ENCODE results near the gene LIN7A.

DNA sequence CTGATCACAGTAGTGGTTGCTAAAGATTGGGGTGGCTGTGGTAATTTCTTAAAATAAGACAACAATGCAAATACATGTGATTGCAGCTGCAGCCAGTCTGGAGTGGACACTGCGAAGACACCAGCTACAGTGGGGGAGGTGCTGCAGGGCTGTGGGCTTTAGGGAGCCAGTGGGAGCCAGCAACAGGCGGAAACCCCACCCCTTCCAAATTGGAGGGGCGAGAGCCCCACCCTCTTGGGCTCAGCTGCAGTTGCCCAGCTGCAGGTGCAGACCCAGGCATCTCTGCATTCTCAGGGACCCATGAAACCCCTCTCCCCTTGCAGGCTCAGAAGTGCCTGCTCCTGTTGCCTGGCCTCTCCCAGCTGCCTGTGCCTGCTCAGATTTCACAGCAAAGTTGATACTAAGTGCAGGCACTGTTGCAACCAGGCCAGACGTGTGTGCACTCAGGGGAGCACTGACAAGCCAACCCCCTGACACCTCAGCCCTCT is 116.2 kb downstream of the LIN7A start:
- TF ChIP-seq, protein P1, sequence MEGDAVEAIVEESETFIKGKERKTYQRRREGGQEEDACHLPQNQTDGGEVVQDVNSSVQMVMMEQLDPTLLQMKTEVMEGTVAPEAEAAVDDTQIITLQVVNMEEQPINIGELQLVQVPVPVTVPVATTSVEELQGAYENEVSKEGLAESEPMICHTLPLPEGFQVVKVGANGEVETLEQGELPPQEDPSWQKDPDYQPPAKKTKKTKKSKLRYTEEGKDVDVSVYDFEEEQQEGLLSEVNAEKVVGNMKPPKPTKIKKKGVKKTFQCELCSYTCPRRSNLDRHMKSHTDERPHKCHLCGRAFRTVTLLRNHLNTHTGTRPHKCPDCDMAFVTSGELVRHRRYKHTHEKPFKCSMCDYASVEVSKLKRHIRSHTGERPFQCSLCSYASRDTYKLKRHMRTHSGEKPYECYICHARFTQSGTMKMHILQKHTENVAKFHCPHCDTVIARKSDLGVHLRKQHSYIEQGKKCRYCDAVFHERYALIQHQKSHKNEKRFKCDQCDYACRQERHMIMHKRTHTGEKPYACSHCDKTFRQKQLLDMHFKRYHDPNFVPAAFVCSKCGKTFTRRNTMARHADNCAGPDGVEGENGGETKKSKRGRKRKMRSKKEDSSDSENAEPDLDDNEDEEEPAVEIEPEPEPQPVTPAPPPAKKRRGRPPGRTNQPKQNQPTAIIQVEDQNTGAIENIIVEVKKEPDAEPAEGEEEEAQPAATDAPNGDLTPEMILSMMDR (IDR thresholded peaks at IDR 0.05), result no peak
- no peak for TF ChIP-seq POLR2A (IDR thresholded peaks at IDR 0.05; ENCODE audit: low read depth)
- no peak for TF ChIP-seq EP300 (IDR thresholded peaks at IDR 0.05)
- no peak for TF ChIP-seq POLR2AphosphoS5 (IDR thresholded peaks at IDR 0.05)

Data from esophagus muscularis mucosa (tissue), 4 donors.